ENCODE measurements around the gene GNB5. TPM values are rescaled to one million over a fixed set of nuclear protein-coding genes. Genes with fewer than 3 reads are reported as not detected.

GNB5 gene
- total RNA-seq, 1 experiment from 2014 or later: 29.8 TPM

DNA sequence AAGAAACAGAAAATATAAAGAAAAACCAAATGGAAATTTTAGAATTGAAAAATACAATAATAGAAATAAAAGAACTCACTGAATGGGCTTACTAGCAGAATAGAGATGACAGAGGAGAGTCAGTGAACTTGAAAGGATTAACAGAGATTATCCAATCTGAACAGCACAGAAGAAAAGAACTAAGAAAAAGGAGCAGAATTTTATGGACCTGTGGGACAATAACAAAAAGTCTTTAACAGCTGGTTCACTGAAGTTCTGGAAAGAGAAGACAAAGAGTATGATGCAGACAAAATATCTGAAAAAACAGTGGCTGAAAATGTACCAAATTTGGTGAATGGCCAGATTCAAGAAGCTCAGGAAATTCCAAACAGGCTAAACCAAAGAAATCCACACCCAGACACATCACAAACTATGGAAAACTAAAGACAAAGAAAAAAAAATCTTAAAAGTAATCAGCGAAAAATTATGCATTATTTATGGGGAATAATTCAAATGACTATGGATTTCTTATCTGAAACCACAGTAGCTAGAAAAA, 9.7 kb upstream of the GNB5 start:
- H2BK15ac ChIP-seq (ENCODE audit: low read depth, low read length): no peak overlapping the region
- H4K91ac ChIP-seq (ENCODE audit: insufficient read length, low read depth, low read length): no peak overlapping the region
- no peak overlapping the region for H4K5ac ChIP-seq (ENCODE audit: insufficient read length, low read depth, low read length)
- H3K4me1 Mint-ChIP-seq: peaks cover 7% of the 10 kb centered on the region in 2 experiments; a peak in 3 of 4 replicates
- WGBS (ENCODE audit: extremely low coverage, insufficient read length, low lambda C conversion rate): no CpG with 5 or more reads among the region's 1 CpG
- H3K9me3 ChIP-seq (ENCODE audit: control insufficient read depth, low read depth, low read length): no peaks in the 10 kb centered on the region
- H3K79me2 ChIP-seq (ENCODE audit: insufficient read depth, low read length): no peaks in the 10 kb centered on the region
- H2BK12ac ChIP-seq (ENCODE audit: insufficient read length, low read depth, low read length): no peak overlapping the region
- H3K79me1 ChIP-seq (ENCODE audit: insufficient read depth, low read depth, low read length, poor library complexity, severe bottlenecking): no peaks in the 10 kb centered on the region
- H3K23ac ChIP-seq (ENCODE audit: insufficient read length, low read depth, low read length): no peak overlapping the region
- no peaks in the 10 kb centered on the region for H3K27me3 ChIP-seq (ENCODE audit: insufficient read depth, low read length)
- TF ChIP-seq, protein P1, sequence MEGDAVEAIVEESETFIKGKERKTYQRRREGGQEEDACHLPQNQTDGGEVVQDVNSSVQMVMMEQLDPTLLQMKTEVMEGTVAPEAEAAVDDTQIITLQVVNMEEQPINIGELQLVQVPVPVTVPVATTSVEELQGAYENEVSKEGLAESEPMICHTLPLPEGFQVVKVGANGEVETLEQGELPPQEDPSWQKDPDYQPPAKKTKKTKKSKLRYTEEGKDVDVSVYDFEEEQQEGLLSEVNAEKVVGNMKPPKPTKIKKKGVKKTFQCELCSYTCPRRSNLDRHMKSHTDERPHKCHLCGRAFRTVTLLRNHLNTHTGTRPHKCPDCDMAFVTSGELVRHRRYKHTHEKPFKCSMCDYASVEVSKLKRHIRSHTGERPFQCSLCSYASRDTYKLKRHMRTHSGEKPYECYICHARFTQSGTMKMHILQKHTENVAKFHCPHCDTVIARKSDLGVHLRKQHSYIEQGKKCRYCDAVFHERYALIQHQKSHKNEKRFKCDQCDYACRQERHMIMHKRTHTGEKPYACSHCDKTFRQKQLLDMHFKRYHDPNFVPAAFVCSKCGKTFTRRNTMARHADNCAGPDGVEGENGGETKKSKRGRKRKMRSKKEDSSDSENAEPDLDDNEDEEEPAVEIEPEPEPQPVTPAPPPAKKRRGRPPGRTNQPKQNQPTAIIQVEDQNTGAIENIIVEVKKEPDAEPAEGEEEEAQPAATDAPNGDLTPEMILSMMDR (conservative IDR thresholded peaks at IDR 0.05): no peak
- H4K20me1 ChIP-seq (ENCODE audit: control insufficient read depth, insufficient read depth, insufficient read length): no peaks in the 10 kb centered on the region
- no peak overlapping the region for H3K4me3 Mint-ChIP-seq
- no peak overlapping the region for H3K4ac ChIP-seq (ENCODE audit: low read depth, low read length)
- no peak overlapping the region for H2BK120ac ChIP-seq (ENCODE audit: low read depth, low read length, poor library complexity, severe bottlenecking)
- no peaks in the 10 kb centered on the region for H3K27me3 Mint-ChIP-seq (ENCODE audit: low read depth)
- H3K9me3 Mint-ChIP-seq: no peaks in the 10 kb centered on the region
- no peak overlapping the region for H3K4me2 ChIP-seq (ENCODE audit: insufficient read depth, insufficient read length, low read length)
- no peaks in the 10 kb centered on the region for H3K4me1 ChIP-seq (ENCODE audit: insufficient read depth, low read length)
- H3K9ac ChIP-seq (ENCODE audit: extremely low read depth, insufficient read length, low read length): no peak overlapping the region
- H3K18ac ChIP-seq (ENCODE audit: insufficient read length, low read depth, low read length): no peak overlapping the region
- H3K23me2 ChIP-seq (ENCODE audit: insufficient read length, low read depth, low read length, poor library complexity, severe bottlenecking): no peaks in the 10 kb centered on the region
- no peak overlapping the region for H3T11ph ChIP-seq (ENCODE audit: low read length)
- H4K8ac ChIP-seq (replicated peaks; ENCODE audit: insufficient read length, low read depth, low read length): no peak overlapping the region
- peak overlapping the region in 1 of 3 experiments; percentile 38; a peak in 2 of 7 replicates for H3K27ac Mint-ChIP-seq
- H2AFZ ChIP-seq (ENCODE audit: low read length): no peak overlapping the region
- H3K27ac ChIP-seq (ENCODE audit: insufficient read length, low read depth, low read length): no peak overlapping the region
- H3K14ac ChIP-seq (ENCODE audit: insufficient read depth, low read length): no peak overlapping the region
- no peak overlapping the region for H2AK5ac ChIP-seq (ENCODE audit: insufficient read length, low read length)
- peaks cover 4 to 34% (median 29%) of the 10 kb centered on the region in 3 experiments for H3K36me3 Mint-ChIP-seq (ENCODE audit: insufficient read depth in 1 of 3, low read depth in 3 of 3)
- H2BK20ac ChIP-seq (ENCODE audit: low read depth, low read length, poor library complexity, severe bottlenecking): no peak overlapping the region
- no peak overlapping the region for H2BK5ac ChIP-seq (ENCODE audit: insufficient read length, low read length)
- H3K56ac ChIP-seq (ENCODE audit: insufficient read length, low read depth, low read length): no peak overlapping the region
- DNase-seq: no peak

Measured in H9 (cell line).